Transverse colon (tissue), 4 donors: ENCODE results near the gene SYT3. TPM values are rescaled to one million over a fixed set of nuclear protein-coding genes. Genes with fewer than 3 reads are reported as not detected.

Source experiments
- DNase-seq: peaks from one replicate; pipeline ENCODE4 v3.0.0-alpha.2; 2019
- H3K27ac ChIP-seq, 4 donors: fragments of 200-600 bp; sonication (generic); 2 replicates each; pipeline ENCODE4 v1.5.1; 2016 to 2018; ENCODE audit warnings: inconsistent platforms in 4 of 4
- H3K27me3 ChIP-seq: fragments of 200-600 bp; sonication (generic); 2 replicates; pipeline ENCODE4 v1.5.1; 2017; ENCODE audit warnings: inconsistent platforms
- H3K36me3 ChIP-seq, 4 donors: fragments of 200-600 bp; sonication (generic); 2 replicates each; pipeline ENCODE4 v1.5.1; 2017 to 2019; ENCODE audit warnings: inconsistent platforms in 4 of 4
- H3K4me1 ChIP-seq, 4 donors: fragments of 200-600 bp; sonication (generic); 2 replicates each; pipeline ENCODE4 v1.5.1; 2017 to 2020; ENCODE audit warnings: inconsistent platforms in 4 of 4
- H3K4me3 ChIP-seq, 4 donors: fragments of 200-600 bp; sonication (generic); 1 replicate in 1 of 4; 2 replicates in 3 of 4; pipeline versions ENCODE4 v1.5.1 to v1.6.1; 2017 to 2019; ENCODE audit warnings: inconsistent platforms in 4 of 4
- H3K9me3 ChIP-seq, 2 donors: fragments of 200-600 bp; sonication (generic); 2 replicates each; pipeline ENCODE4 v1.5.1; 2017 to 2019; ENCODE audit warnings: inconsistent platforms in 2 of 2
- EP300 ChIP-seq: sonication (generic); formaldehyde crosslinking; IDR thresholded peaks from one replicate; pipeline ENCODE4 v1.6.1; 2017; ENCODE audit warnings: antibody characterized with exemption, low read depth
- POLR2A ChIP-seq: fragments of 450-650 bp; IDR thresholded peaks from one replicate; pipeline ENCODE4 v1.6.1; 2016; ENCODE audit warnings: antibody characterized with exemption, mild to moderate bottlenecking, moderate library complexity
- POLR2AphosphoS5 ChIP-seq, 3 donors: sonication (generic); formaldehyde crosslinking; IDR thresholded peaks; one replicate each; pipeline ENCODE4 v1.6.1; 2016; ENCODE audit warnings: antibody characterized with exemption in 3 of 3
- WGBS, 2 donors: methylation state at CpG; one replicate each; pipeline ENCODE4 v1.1.5; 2018; ENCODE audit warnings: low coverage in 1 of 2; 5-methylcytosine and 5-hydroxymethylcytosine counted together
- in situ Hi-C, 4 donors: fragments of 200-750 bp; cut with MboI; loops; one replicate each; pipeline versions ENCODE4 v1.15.0 to v1.15.1; 2017; ENCODE audit warnings: low sequenced_read_pairs in 3 of 4, low pct_ligation_motif_present in 1 of 4, low pct_unique_long_range_greater_than_20kb in 1 of 4
- intact Hi-C: fragments of 100-400 bp; cut with DNase I; formaldehyde crosslinking; loops from one replicate; pipeline ENCODE4 v1.15.1; 2023; ENCODE audit warnings: low total_unique reads
- total RNA-seq, 4 donors: library from RNA; depleted of rRNA; stranded (reverse); fragments of >200 nt; gene quantifications; one replicate each; pipeline ENCODE4 v1.1.0, GENCODE V29; 2016
- TF ChIP-seq, protein P1 (sequence below), 5 experiments: fragments of 200-600 bp in 3 of 5; fragments of 450-650 bp in 2 of 5; sonication (generic) in 3 of 5; IDR thresholded peaks; 1 replicate in 2 of 5; 2 replicates in 3 of 5; pipeline ENCODE4 v1.5.1; 2016 to 2017; ENCODE audit warnings: antibody characterized with exemption in 5 of 5, inconsistent platforms in 3 of 5, mild to moderate bottlenecking in 2 of 5, moderate library complexity in 1 of 5

Gene SYT3, protein sequence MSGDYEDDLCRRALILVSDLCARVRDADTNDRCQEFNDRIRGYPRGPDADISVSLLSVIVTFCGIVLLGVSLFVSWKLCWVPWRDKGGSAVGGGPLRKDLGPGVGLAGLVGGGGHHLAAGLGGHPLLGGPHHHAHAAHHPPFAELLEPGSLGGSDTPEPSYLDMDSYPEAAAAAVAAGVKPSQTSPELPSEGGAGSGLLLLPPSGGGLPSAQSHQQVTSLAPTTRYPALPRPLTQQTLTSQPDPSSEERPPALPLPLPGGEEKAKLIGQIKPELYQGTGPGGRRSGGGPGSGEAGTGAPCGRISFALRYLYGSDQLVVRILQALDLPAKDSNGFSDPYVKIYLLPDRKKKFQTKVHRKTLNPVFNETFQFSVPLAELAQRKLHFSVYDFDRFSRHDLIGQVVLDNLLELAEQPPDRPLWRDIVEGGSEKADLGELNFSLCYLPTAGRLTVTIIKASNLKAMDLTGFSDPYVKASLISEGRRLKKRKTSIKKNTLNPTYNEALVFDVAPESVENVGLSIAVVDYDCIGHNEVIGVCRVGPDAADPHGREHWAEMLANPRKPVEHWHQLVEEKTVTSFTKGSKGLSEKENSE
- under 1 TPM in 1 of 4 donors, not detected in 3; 0.64 TPM for total RNA-seq

- 0 to 19% methylated on average over 3 to 36 of the region's 76 CpGs for WGBS, 2 donors
- H3K27ac ChIP-seq, result no peak within 1 kb of the TSS
- H3K4me3 ChIP-seq, result peak within 1 kb of the TSS in 3 of 4 donors; percentile 25 to 50 (median 35)
These were observed at the start of gene SYT3 for GRCh38 chr19:50639121-50640112. Gene SYT3 (minus strand): TSS chr19:50639881. CDS start chr19:50637411, 2,470 bp downstream.

DNA sequence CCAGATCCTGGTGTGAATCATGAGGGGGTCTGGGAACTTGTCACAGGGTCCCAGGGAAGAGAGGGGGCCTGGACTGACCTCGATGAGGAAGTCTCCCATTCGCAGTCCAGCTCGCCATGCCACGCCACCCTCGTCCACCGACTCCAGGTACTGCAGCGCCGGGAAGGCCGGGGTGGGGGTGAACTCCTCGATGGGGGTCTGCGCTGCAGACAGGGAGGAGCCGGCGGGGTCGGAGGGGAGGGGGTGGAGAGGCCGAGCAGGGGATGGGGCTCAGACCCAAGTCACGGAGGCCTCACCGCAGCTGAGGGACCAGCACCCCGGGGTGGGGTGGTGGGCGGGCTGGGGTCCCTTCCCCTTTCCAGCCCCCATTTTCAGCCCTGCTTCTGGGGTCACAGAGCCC, 49.1 kb upstream of the SYT3 start:
- Histone ChIP-seq H3K4me3 (no peak overlapping the region), H3K27me3 (peaks cover 76% of the 10 kb centered on the region), H3K9me3 (no peaks in the 10 kb centered on the region), H3K27ac (no peak overlapping the region), H3K36me3 (no peaks in the 10 kb centered on the region), H3K4me1 (no peaks in the 10 kb centered on the region)
- WGBS, 2 donors, result 67% methylated on average over 19 of the region's 19 CpGs; no CpG with 5 or more reads in 1 of the 2 donors
- no peak for DNase-seq
- TF ChIP-seq EP300, result no peak
- TF ChIP-seq, protein P1, sequence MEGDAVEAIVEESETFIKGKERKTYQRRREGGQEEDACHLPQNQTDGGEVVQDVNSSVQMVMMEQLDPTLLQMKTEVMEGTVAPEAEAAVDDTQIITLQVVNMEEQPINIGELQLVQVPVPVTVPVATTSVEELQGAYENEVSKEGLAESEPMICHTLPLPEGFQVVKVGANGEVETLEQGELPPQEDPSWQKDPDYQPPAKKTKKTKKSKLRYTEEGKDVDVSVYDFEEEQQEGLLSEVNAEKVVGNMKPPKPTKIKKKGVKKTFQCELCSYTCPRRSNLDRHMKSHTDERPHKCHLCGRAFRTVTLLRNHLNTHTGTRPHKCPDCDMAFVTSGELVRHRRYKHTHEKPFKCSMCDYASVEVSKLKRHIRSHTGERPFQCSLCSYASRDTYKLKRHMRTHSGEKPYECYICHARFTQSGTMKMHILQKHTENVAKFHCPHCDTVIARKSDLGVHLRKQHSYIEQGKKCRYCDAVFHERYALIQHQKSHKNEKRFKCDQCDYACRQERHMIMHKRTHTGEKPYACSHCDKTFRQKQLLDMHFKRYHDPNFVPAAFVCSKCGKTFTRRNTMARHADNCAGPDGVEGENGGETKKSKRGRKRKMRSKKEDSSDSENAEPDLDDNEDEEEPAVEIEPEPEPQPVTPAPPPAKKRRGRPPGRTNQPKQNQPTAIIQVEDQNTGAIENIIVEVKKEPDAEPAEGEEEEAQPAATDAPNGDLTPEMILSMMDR (IDR thresholded peaks at IDR 0.05), result no peak
- no peak for TF ChIP-seq POLR2A
- no peak for TF ChIP-seq POLR2AphosphoS5 (IDR thresholded peaks at IDR 0.05)
- in situ Hi-C loops, result no loop called here
- intact Hi-C loops, result no loop called here

More at GRCh38 chr19:50639121-50640112, at the start of gene SYT3:
- H3K27me3 ChIP-seq, result peaks cover 65% of the 10 kb centered on the region
- H3K9me3 ChIP-seq, result peaks cover 0 to 4% of the 10 kb centered on the region in 2 donors
- DNase-seq, result peak; percentile 20
- H3K36me3 ChIP-seq, result no peaks in the 10 kb centered on the region
- in situ Hi-C loops, result loop anchor here in 1 of 4 donors (25.0 kb wide), 1 partner anchor 552 kb away; no protein-coding TSS in a partner anchor
- intact Hi-C loops, result no loop called here
- TF ChIP-seq, protein P1 (IDR thresholded peaks at IDR 0.05), result no peak
- TF ChIP-seq EP300 (no peak), POLR2AphosphoS5 (IDR thresholded peaks at IDR 0.05) (no peak), POLR2A (no peak)
- H3K4me1 ChIP-seq, result peaks cover 0 to 6% (median 1%) of the 10 kb centered on the region in 4 donors

DNA sequence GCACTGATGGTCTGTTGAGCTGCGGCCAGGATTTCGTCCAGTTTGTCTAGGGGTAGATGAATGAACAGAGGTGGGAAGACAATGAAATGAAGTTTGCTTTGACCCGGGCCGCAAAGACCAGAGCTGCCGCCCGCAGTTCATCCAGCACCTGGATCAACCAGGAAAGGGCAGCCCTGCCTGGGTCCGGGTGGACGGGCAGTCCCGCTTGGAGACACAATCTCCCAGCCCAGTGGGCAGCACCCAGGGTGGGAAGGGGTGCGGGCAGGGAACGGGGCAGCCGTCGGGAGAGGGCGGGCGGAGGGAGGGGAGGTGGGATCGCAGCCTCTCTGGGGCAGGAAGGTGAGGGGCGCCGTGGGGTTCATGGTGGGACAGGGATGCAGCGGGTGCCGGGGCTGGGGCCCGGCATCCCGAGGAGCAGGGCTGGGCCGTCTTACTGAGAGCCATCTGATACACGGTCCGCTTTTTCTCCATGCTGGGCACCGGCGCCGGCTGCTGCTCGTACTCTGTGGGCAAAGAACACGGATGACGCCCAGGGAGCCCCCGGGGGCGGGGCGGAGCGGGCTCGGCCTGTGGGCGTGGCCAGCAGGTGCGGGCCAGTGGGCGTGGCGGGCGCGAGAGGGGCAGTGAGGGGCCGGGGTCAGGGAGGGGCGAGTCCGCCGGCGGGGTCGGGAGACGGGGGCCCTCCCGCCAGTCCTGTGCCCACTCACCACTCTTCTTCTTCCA, 46.8 kb upstream of the SYT3 start:
- Histone ChIP-seq H3K4me3 (no peak overlapping the region), H3K4me1 (no peaks in the 10 kb centered on the region), H3K27ac (no peak overlapping the region), H3K36me3 (no peaks in the 10 kb centered on the region), H3K9me3 (no peaks in the 10 kb centered on the region), H3K27me3 (peaks cover 55% of the 10 kb centered on the region)
- intact Hi-C loops, result no loop called here
- in situ Hi-C loops, result no loop called here
- TF ChIP-seq POLR2A (no peak), EP300 (no peak), POLR2AphosphoS5 (IDR thresholded peaks at IDR 0.05) (no peak)
- WGBS, 2 donors, result 22% methylated on average over 48 of the region's 50 CpGs; no CpG with 5 or more reads in 1 of the 2 donors
- DNase-seq, result no peak
